ENCODE results near the gene APBA1.
"Not testable (repeated sequence)": the region's sequence is repeated elsewhere in the genome, so short reads cannot be mapped to it uniquely, and the experiment has no call there.

APBA1 gene

GRCh38 chr9:69443178-69443577, 229.0 kb downstream of the APBA1 start:
- no peak overlapping the region for H3K27ac ChIP-seq (ENCODE audit: low read depth, low read length)
- no peaks in the 10 kb centered on the region for H3K36me3 ChIP-seq (ENCODE audit: control insufficient read depth in 1 of 2, insufficient read depth in 2 of 2, low read length in 2 of 2)
- no peaks in the 10 kb centered on the region for H3K4me1 ChIP-seq (ENCODE audit: control insufficient read depth in 1 of 2, insufficient read depth in 2 of 2, low read length in 2 of 2)
- no peak overlapping the region for H3K9ac ChIP-seq (ENCODE audit: low read depth in 1 of 2, low read length in 2 of 2)
- H3K4me3 ChIP-seq (ENCODE audit: low read depth in 1 of 2, low read length in 2 of 2) = no peak overlapping the region
- H3K9me3 ChIP-seq (ENCODE audit: control insufficient read depth in 1 of 2, low read length in 2 of 2) = no peaks in the 10 kb centered on the region
- no peaks in the 10 kb centered on the region for H3K27me3 ChIP-seq (ENCODE audit: control insufficient read depth in 1 of 2, insufficient read depth in 2 of 2, low read length in 2 of 2)

- Histone ChIP-seq H3K9ac (ENCODE audit: low read depth in 1 of 2, low read length in 2 of 2) (no peak overlapping the region), H3K4me3 (ENCODE audit: low read depth in 1 of 2, low read length in 2 of 2) (no peak overlapping the region), H3K9me3 (ENCODE audit: control insufficient read depth in 1 of 2, low read length in 2 of 2) (no peaks in the 10 kb centered on the region), H3K27ac (ENCODE audit: low read depth, low read length) (no peak overlapping the region), H3K4me1 (ENCODE audit: control insufficient read depth in 1 of 2, insufficient read depth in 2 of 2, low read length in 2 of 2) (no peaks in the 10 kb centered on the region), H3K27me3 (ENCODE audit: control insufficient read depth in 1 of 2, insufficient read depth in 2 of 2, low read length in 2 of 2) (no peaks in the 10 kb centered on the region), H3K36me3 (ENCODE audit: control insufficient read depth in 1 of 2, insufficient read depth in 2 of 2, low read length in 2 of 2) (no peaks in the 10 kb centered on the region)
Measured at GRCh38 chr9:69442486-69442885, 229.7 kb downstream of the APBA1 start.

- H3K9me3 ChIP-seq (ENCODE audit: control insufficient read depth in 1 of 2, low read length in 2 of 2); H3K27ac ChIP-seq (ENCODE audit: low read depth, low read length); H3K27me3 ChIP-seq (ENCODE audit: control insufficient read depth in 1 of 2, insufficient read depth in 2 of 2, low read length in 2 of 2); H3K36me3 ChIP-seq (ENCODE audit: control insufficient read depth in 1 of 2, insufficient read depth in 2 of 2, low read length in 2 of 2); H3K4me3 ChIP-seq (ENCODE audit: low read depth in 1 of 2, low read length in 2 of 2); H3K9ac ChIP-seq (ENCODE audit: low read depth in 1 of 2, low read length in 2 of 2); H3K4me1 ChIP-seq (ENCODE audit: control insufficient read depth in 1 of 2, insufficient read depth in 2 of 2, low read length in 2 of 2): not testable (repeated sequence)
Measured at GRCh38 chr9:69440254-69440955, 231.8 kb downstream of the APBA1 start.

- not testable (repeated sequence) for H3K27me3 ChIP-seq (ENCODE audit: control insufficient read depth in 1 of 2, insufficient read depth in 2 of 2, low read length in 2 of 2); H3K4me1 ChIP-seq (ENCODE audit: control insufficient read depth in 1 of 2, insufficient read depth in 2 of 2, low read length in 2 of 2); H3K9me3 ChIP-seq (ENCODE audit: control insufficient read depth in 1 of 2, low read length in 2 of 2); H3K36me3 ChIP-seq (ENCODE audit: control insufficient read depth in 1 of 2, insufficient read depth in 2 of 2, low read length in 2 of 2); H3K27ac ChIP-seq (ENCODE audit: low read depth, low read length); H3K4me3 ChIP-seq (ENCODE audit: low read depth in 1 of 2, low read length in 2 of 2); H3K9ac ChIP-seq (ENCODE audit: low read depth in 1 of 2, low read length in 2 of 2)
Measured at GRCh38 chr9:69439654-69440053, 232.5 kb downstream of the APBA1 start.

GRCh38 chr9:69433968-69434367, 238.2 kb downstream of the APBA1 start:
- H3K9ac ChIP-seq (ENCODE audit: low read depth in 1 of 2, low read length in 2 of 2) = no peak overlapping the region
- no peaks in the 10 kb centered on the region for H3K4me1 ChIP-seq (ENCODE audit: control insufficient read depth in 1 of 2, insufficient read depth in 2 of 2, low read length in 2 of 2)
- H3K27ac ChIP-seq (ENCODE audit: low read depth, low read length) = no peak overlapping the region
- H3K4me3 ChIP-seq (ENCODE audit: low read depth in 1 of 2, low read length in 2 of 2) = no peak overlapping the region
- H3K9me3 ChIP-seq (ENCODE audit: control insufficient read depth in 1 of 2, low read length in 2 of 2) = no peaks in the 10 kb centered on the region
- no peaks in the 10 kb centered on the region for H3K36me3 ChIP-seq (ENCODE audit: control insufficient read depth in 1 of 2, insufficient read depth in 2 of 2, low read length in 2 of 2)
- no peaks in the 10 kb centered on the region for H3K27me3 ChIP-seq (ENCODE audit: control insufficient read depth in 1 of 2, insufficient read depth in 2 of 2, low read length in 2 of 2)

GRCh38 chr9:69433392-69433791, 238.8 kb downstream of the APBA1 start:
- no peak overlapping the region for H3K27ac ChIP-seq (ENCODE audit: low read depth, low read length)
- no peak overlapping the region for H3K4me3 ChIP-seq (ENCODE audit: low read depth in 1 of 2, low read length in 2 of 2)
- no peaks in the 10 kb centered on the region for H3K9me3 ChIP-seq (ENCODE audit: control insufficient read depth in 1 of 2, low read length in 2 of 2)
- no peaks in the 10 kb centered on the region for H3K36me3 ChIP-seq (ENCODE audit: control insufficient read depth in 1 of 2, insufficient read depth in 2 of 2, low read length in 2 of 2)
- H3K4me1 ChIP-seq (ENCODE audit: control insufficient read depth in 1 of 2, insufficient read depth in 2 of 2, low read length in 2 of 2) = no peaks in the 10 kb centered on the region
- H3K27me3 ChIP-seq (ENCODE audit: control insufficient read depth in 1 of 2, insufficient read depth in 2 of 2, low read length in 2 of 2) = no peaks in the 10 kb centered on the region
- no peak overlapping the region for H3K9ac ChIP-seq (ENCODE audit: low read depth in 1 of 2, low read length in 2 of 2)

- H3K9me3 ChIP-seq (ENCODE audit: control insufficient read depth in 1 of 2, low read length in 2 of 2) = no peaks in the 10 kb centered on the region
- no peak overlapping the region for H3K27ac ChIP-seq (ENCODE audit: low read depth, low read length)
- no peaks in the 10 kb centered on the region for H3K4me1 ChIP-seq (ENCODE audit: control insufficient read depth in 1 of 2, insufficient read depth in 2 of 2, low read length in 2 of 2)
- H3K9ac ChIP-seq (ENCODE audit: low read depth in 1 of 2, low read length in 2 of 2) = no peak overlapping the region
- H3K36me3 ChIP-seq (ENCODE audit: control insufficient read depth in 1 of 2, insufficient read depth in 2 of 2, low read length in 2 of 2) = no peaks in the 10 kb centered on the region
- H3K4me3 ChIP-seq (ENCODE audit: low read depth in 1 of 2, low read length in 2 of 2) = no peak overlapping the region
- no peaks in the 10 kb centered on the region for H3K27me3 ChIP-seq (ENCODE audit: control insufficient read depth in 1 of 2, insufficient read depth in 2 of 2, low read length in 2 of 2)
Measured at GRCh38 chr9:69432623-69433022, 239.5 kb downstream of the APBA1 start.

GRCh38 chr9:69431777-69432176, 240.4 kb downstream of the APBA1 start:
- Histone ChIP-seq H3K27ac (ENCODE audit: low read depth, low read length) (no peak overlapping the region), H3K9me3 (ENCODE audit: control insufficient read depth in 1 of 2, low read length in 2 of 2) (no peaks in the 10 kb centered on the region), H3K9ac (ENCODE audit: low read depth in 1 of 2, low read length in 2 of 2) (no peak overlapping the region), H3K27me3 (ENCODE audit: control insufficient read depth in 1 of 2, insufficient read depth in 2 of 2, low read length in 2 of 2) (no peaks in the 10 kb centered on the region), H3K4me1 (ENCODE audit: control insufficient read depth in 1 of 2, insufficient read depth in 2 of 2, low read length in 2 of 2) (no peaks in the 10 kb centered on the region), H3K36me3 (ENCODE audit: control insufficient read depth in 1 of 2, insufficient read depth in 2 of 2, low read length in 2 of 2) (no peaks in the 10 kb centered on the region), H3K4me3 (ENCODE audit: low read depth in 1 of 2, low read length in 2 of 2) (no peak overlapping the region)

- H3K36me3 ChIP-seq (ENCODE audit: control insufficient read depth in 1 of 2, insufficient read depth in 2 of 2, low read length in 2 of 2) = no peaks in the 10 kb centered on the region
Measured at GRCh38 chr9:69431203-69431602, 241.0 kb downstream of the APBA1 start.

GRCh38 chr9:69430206-69430605, 242.0 kb downstream of the APBA1 start:
- Histone ChIP-seq H3K4me1 (ENCODE audit: control insufficient read depth in 1 of 2, insufficient read depth in 2 of 2, low read length in 2 of 2) (no peaks in the 10 kb centered on the region), H3K9ac (ENCODE audit: low read depth in 1 of 2, low read length in 2 of 2) (no peak overlapping the region), H3K4me3 (ENCODE audit: low read depth in 1 of 2, low read length in 2 of 2) (no peak overlapping the region), H3K36me3 (ENCODE audit: control insufficient read depth in 1 of 2, insufficient read depth in 2 of 2, low read length in 2 of 2) (no peaks in the 10 kb centered on the region), H3K9me3 (ENCODE audit: control insufficient read depth in 1 of 2, low read length in 2 of 2) (no peaks in the 10 kb centered on the region), H3K27ac (ENCODE audit: low read depth, low read length) (no peak overlapping the region), H3K27me3 (ENCODE audit: control insufficient read depth in 1 of 2, insufficient read depth in 2 of 2, low read length in 2 of 2) (no peaks in the 10 kb centered on the region)

More at GRCh38 chr9:69431203-69431602, 241.0 kb downstream of the APBA1 start:
- H3K9me3 ChIP-seq (ENCODE audit: control insufficient read depth in 1 of 2, low read length in 2 of 2) = no peaks in the 10 kb centered on the region
- no peak overlapping the region for H3K27ac ChIP-seq (ENCODE audit: low read depth, low read length)
- H3K9ac ChIP-seq (ENCODE audit: low read depth in 1 of 2, low read length in 2 of 2) = no peak overlapping the region
- no peaks in the 10 kb centered on the region for H3K27me3 ChIP-seq (ENCODE audit: control insufficient read depth in 1 of 2, insufficient read depth in 2 of 2, low read length in 2 of 2)
- no peak overlapping the region for H3K4me3 ChIP-seq (ENCODE audit: low read depth in 1 of 2, low read length in 2 of 2)
- H3K4me1 ChIP-seq (ENCODE audit: control insufficient read depth in 1 of 2, insufficient read depth in 2 of 2, low read length in 2 of 2) = no peaks in the 10 kb centered on the region

- Histone ChIP-seq H3K27me3 (ENCODE audit: control insufficient read depth in 1 of 2, insufficient read depth in 2 of 2, low read length in 2 of 2) (no peaks in the 10 kb centered on the region), H3K9me3 (ENCODE audit: control insufficient read depth in 1 of 2, low read length in 2 of 2) (no peaks in the 10 kb centered on the region), H3K36me3 (ENCODE audit: control insufficient read depth in 1 of 2, insufficient read depth in 2 of 2, low read length in 2 of 2) (no peaks in the 10 kb centered on the region), H3K9ac (ENCODE audit: low read depth in 1 of 2, low read length in 2 of 2) (no peak overlapping the region), H3K27ac (ENCODE audit: low read depth, low read length) (no peak overlapping the region), H3K4me3 (ENCODE audit: low read depth in 1 of 2, low read length in 2 of 2) (no peak overlapping the region), H3K4me1 (ENCODE audit: control insufficient read depth in 1 of 2, insufficient read depth in 2 of 2, low read length in 2 of 2) (no peaks in the 10 kb centered on the region)
Measured at GRCh38 chr9:69429281-69429680, 242.9 kb downstream of the APBA1 start.
